Endothelial cell of umbilical vein (primary cell): ENCODE results near the gene COL18A1. TPM values are rescaled to one million over a fixed set of nuclear protein-coding genes. Genes with fewer than 3 reads are reported as not detected.

Experiments
- BruUV-seq: library from RNA; stranded (reverse); fragments of 400-500 nt; replicated peaks from 2 replicates; lab custom pipeline; 2021; lab: Mats Ljungman, UMichigan
- CTCF ChIA-PET: fragments of 300-600, 350-600 bp; sonication (Branson Sonifier 250); formaldehyde crosslinking; loops from one replicate; lab custom pipeline; 2021; ENCODE audit warnings: antibody characterized with exemption, inconsistent platforms; lab: Charles Lee
- POLR2A ChIA-PET: fragments of 300-600, 350-600 bp; sonication (Branson Sonifier 250); formaldehyde crosslinking; loops from one replicate; lab custom pipeline; 2021; ENCODE audit warnings: antibody characterized with exemption, inconsistent platforms; lab: Charles Lee
- DNase-seq: peaks from one replicate; pipeline ENCODE4 v3.0.0-alpha.2; 2011; ENCODE audit warnings: low read depth, low spot score
- FAIRE-seq: peaks from 2 replicates; lab custom pipeline; 2011; peaks lifted over from hg19 to GRCh38; lab: Jason Lieb, UNC
- H2AFZ ChIP-seq: 2 replicates; pipeline ENCODE4 v1.6.0; 2012; ENCODE audit warnings: low read depth, low read length, control low read depth, inconsistent platforms
- H3K27ac ChIP-seq: 2 replicates; pipeline ENCODE4 v1.5.1; 2011; ENCODE audit warnings: low read depth, mild to moderate bottlenecking, control low read depth, low read length, moderate library complexity; ENCODE audit not compliant: insufficient read depth
- H3K27me3 ChIP-seq, 2 experiments: 2 replicates each; pipeline versions ENCODE4 v1.6.0 to v1.6.1; 2011; ENCODE audit warnings: low read length in 2 of 2, mixed read lengths in 1 of 2; ENCODE audit not compliant: control insufficient read depth in 2 of 2, insufficient read depth in 2 of 2
- H3K36me3 ChIP-seq, 2 experiments: 2 replicates in 1 of 2; 3 replicates in 1 of 2; pipeline ENCODE4 v1.5.1; 2011; ENCODE audit warnings: low read length in 2 of 2, mild to moderate bottlenecking in 1 of 2, moderate library complexity in 1 of 2; ENCODE audit not compliant: control insufficient read depth in 2 of 2, insufficient read depth in 2 of 2; ENCODE audit errors: extremely low read depth in 1 of 2
- H3K4me1 ChIP-seq: 3 replicates; pipeline ENCODE4 v1.5.1; 2011; ENCODE audit warnings: mild to moderate bottlenecking, low read length; ENCODE audit not compliant: control insufficient read depth, insufficient read depth; ENCODE audit errors: extremely low read depth
- H3K4me2 ChIP-seq: 2 replicates; pipeline ENCODE4 v1.6.1; 2011; ENCODE audit warnings: low read length, control low read depth, mixed read lengths; ENCODE audit not compliant: insufficient read depth
- H3K4me3 ChIP-seq, 3 experiments: fragments of 200-600 bp in 1 of 3; sonication (generic), shearing (Covaris generic) in 1 of 3; replicated peaks in 1 of 3; 2 replicates each; pipeline ENCODE4 v1.5.1; 2011 to 2016; ENCODE audit warnings: control low read depth in 3 of 3, low read length in 3 of 3, mild to moderate bottlenecking in 2 of 3, inconsistent platforms in 1 of 3, low read depth in 1 of 3, moderate library complexity in 1 of 3; ENCODE audit not compliant: insufficient read depth in 1 of 3
- H3K79me2 ChIP-seq: 2 replicates; pipeline ENCODE4 v1.6.0; 2012; ENCODE audit warnings: low read length, inconsistent platforms; ENCODE audit not compliant: control insufficient read depth, insufficient read depth
- H3K9ac ChIP-seq: replicated peaks from 2 replicates; pipeline ENCODE3; 2011; ENCODE audit warnings: low read length, control low read depth; ENCODE audit not compliant: insufficient read depth; ENCODE audit errors: extremely low read depth
- H3K9me1 ChIP-seq: replicated peaks from 3 replicates; pipeline ENCODE4 v1.6.0; 2011; ENCODE audit warnings: mild to moderate bottlenecking, low read length; ENCODE audit not compliant: control insufficient read depth, insufficient read depth; ENCODE audit errors: extremely low read depth
- H3K9me3 ChIP-seq: replicated peaks from 2 replicates; pipeline ENCODE4 v1.5.1; 2012; ENCODE audit warnings: low read length, inconsistent platforms; ENCODE audit not compliant: control insufficient read depth, insufficient read depth
- H4K20me1 ChIP-seq: replicated peaks from 2 replicates; pipeline ENCODE3; 2011; ENCODE audit warnings: mild to moderate bottlenecking, low read length; ENCODE audit not compliant: control insufficient read depth, insufficient read depth; ENCODE audit errors: extremely low read depth
- EZH2 ChIP-seq: IDR thresholded peaks from 2 replicates; pipeline ENCODE4 v1.6.1; 2012; ENCODE audit warnings: borderline replicate concordance, low read depth, mild to moderate bottlenecking, moderate library complexity, low read length, inconsistent platforms; ENCODE audit not compliant: severe bottlenecking
- FOS ChIP-seq: IDR thresholded peaks from 2 replicates; pipeline ENCODE4 v1.6.1; 2011; ENCODE audit warnings: mild to moderate bottlenecking, low read length, moderate library complexity, borderline replicate concordance; ENCODE audit not compliant: insufficient read depth
- GATA2 ChIP-seq: IDR thresholded peaks from 2 replicates; pipeline ENCODE4 v1.7.0; 2011; ENCODE audit warnings: low read depth, mild to moderate bottlenecking, moderate library complexity, mixed read lengths, low read length; ENCODE audit not compliant: insufficient read length, insufficient read depth
- MYC ChIP-seq: IDR thresholded peaks from one replicate; pipeline ENCODE4 v1.6.1; 2011; ENCODE audit warnings: mild to moderate bottlenecking, low read depth, low read length
- POLR2A ChIP-seq: IDR thresholded peaks from 2 replicates; pipeline ENCODE4 v1.6.1; 2012; ENCODE audit warnings: low read depth, mild to moderate bottlenecking, control low read depth, low read length
- POLR2AphosphoS5 ChIP-seq: IDR thresholded peaks from 2 replicates; pipeline ENCODE4 v1.6.1; 2012; ENCODE audit warnings: low read depth, mild to moderate bottlenecking, control low read depth, low read length, moderate library complexity; ENCODE audit not compliant: insufficient read depth
- dilution Hi-C: fragments of 300-500 bp; cut with MboI; formaldehyde crosslinking; loops from one replicate; pipeline ENCODE4 v1.15.0; 2019; ENCODE audit warnings: low sequenced_read_pairs; ENCODE audit not compliant: extremely low pct_ligation_motif_present
- intact Hi-C: fragments of 100-400 bp; cut with micrococcal nuclease; formaldehyde crosslinking; loops from one replicate; pipeline ENCODE4 v1.10.0; 2022
- polyA plus RNA-seq, 4 experiments: library from polyadenylated mRNA; depleted of rRNA in 3 of 4; stranded (reverse) in 3 of 4; unstranded in 1 of 4; fragments of >200 nt; gene quantifications; 2 replicates each; pipeline versions ENCODE4 v1.2.1 to v1.2.3, GENCODE V29; 2011 to 2012; ENCODE audit warnings: missing spikeins in 1 of 4
- total RNA-seq: library from RNA; stranded (reverse); gene quantifications from 2 replicates; pipeline ENCODE4 v1.2.3, GENCODE V29; 2021
- TF ChIP-seq, protein P1 (sequence below), 2 donors: IDR thresholded peaks; 1 replicate in 1 of 2; 2 replicates in 1 of 2; pipeline ENCODE4 v1.5.1; 2011; ENCODE audit warnings: low read length in 2 of 2, mild to moderate bottlenecking in 2 of 2, moderate library complexity in 2 of 2, control low read depth in 1 of 2, inconsistent platforms in 1 of 2, low read depth in 1 of 2; ENCODE audit not compliant: insufficient read depth in 1 of 2; ENCODE audit errors: extremely low read depth in 1 of 2

The COL18A1 gene
- total and polyA plus RNA-seq, 2 donors (not counting 3 experiments of a cell fraction or from before 2014, with no cell fraction given) = 198 to 252 TPM

GRCh38 chr21:45513741-45514310, 108.9 kb downstream of the COL18A1 start:
- DNase-seq (no peak), FAIRE-seq (no peak)
- Histone ChIP-seq H3K4me1 (peaks cover 16% of the 10 kb centered on the region), H3K9me1 (no peaks in the 10 kb centered on the region), H3K27ac (no peak overlapping the region), H3K9ac (no peak overlapping the region), H4K20me1 (no peaks in the 10 kb centered on the region), H3K79me2 (peaks cover 3% of the 10 kb centered on the region), H3K4me3 (no peak overlapping the region), H3K4me2 (no peak overlapping the region), H2AFZ (no peak overlapping the region), H3K27me3 (no peaks in the 10 kb centered on the region), H3K36me3 (peaks cover 4 to 19% of the 10 kb centered on the region in 2 experiments), H3K9me3 (no peaks in the 10 kb centered on the region)
- ChIA-PET POLR2A (no interaction called here), CTCF (no interaction called here)
- no TSS peak for BruUV-seq
- intact Hi-C loops = no loop called here
- dilution Hi-C loops = no loop called here
- TF ChIP-seq MYC (no peak), EZH2 (no peak), FOS (no peak), POLR2AphosphoS5 (no peak), POLR2A (no peak), GATA2 (no peak)
- TF ChIP-seq, protein P1, sequence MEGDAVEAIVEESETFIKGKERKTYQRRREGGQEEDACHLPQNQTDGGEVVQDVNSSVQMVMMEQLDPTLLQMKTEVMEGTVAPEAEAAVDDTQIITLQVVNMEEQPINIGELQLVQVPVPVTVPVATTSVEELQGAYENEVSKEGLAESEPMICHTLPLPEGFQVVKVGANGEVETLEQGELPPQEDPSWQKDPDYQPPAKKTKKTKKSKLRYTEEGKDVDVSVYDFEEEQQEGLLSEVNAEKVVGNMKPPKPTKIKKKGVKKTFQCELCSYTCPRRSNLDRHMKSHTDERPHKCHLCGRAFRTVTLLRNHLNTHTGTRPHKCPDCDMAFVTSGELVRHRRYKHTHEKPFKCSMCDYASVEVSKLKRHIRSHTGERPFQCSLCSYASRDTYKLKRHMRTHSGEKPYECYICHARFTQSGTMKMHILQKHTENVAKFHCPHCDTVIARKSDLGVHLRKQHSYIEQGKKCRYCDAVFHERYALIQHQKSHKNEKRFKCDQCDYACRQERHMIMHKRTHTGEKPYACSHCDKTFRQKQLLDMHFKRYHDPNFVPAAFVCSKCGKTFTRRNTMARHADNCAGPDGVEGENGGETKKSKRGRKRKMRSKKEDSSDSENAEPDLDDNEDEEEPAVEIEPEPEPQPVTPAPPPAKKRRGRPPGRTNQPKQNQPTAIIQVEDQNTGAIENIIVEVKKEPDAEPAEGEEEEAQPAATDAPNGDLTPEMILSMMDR (IDR thresholded peaks at IDR 0.05; ENCODE audit: extremely low read depth in 1 of 2, insufficient read depth in 1 of 2, low read depth in 1 of 2, low read length in 2 of 2) = no peak
